ENCODE measurements around the gene ILKAP.

ILKAP gene

GRCh38 chr2:238149841-238150572 lies 53.5 kb downstream of the ILKAP start:
- DNase-seq, result no peak

DNA sequence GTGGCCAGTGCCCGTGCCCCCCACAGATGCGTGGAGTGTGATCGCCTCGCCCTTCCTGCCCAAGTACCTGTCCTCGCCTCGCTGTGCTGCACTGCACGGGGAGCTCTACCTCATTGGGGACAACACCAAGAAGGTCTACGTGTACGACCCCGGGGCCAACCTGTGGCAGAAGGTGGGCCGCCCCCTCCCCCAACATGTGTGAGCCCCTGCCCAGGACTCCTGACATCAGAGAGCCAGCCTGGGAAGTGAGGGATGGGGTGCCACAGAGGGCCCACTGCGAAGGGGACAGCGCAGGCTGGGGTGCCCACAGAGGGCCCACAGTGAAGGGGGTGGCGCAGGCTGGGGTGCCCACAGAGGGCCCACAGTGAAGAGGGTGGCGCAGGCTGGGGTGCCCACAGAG lies 54.5 kb downstream of the ILKAP start:
- DNase-seq, result no peak

GRCh38 chr2:238146884-238147544 lies 56.5 kb downstream of the ILKAP start:
- DNase-seq, result no peak

- no peak for DNase-seq
These were observed 57.6 kb downstream of the ILKAP start for GRCh38 chr2:238145851-238146250.

DNA sequence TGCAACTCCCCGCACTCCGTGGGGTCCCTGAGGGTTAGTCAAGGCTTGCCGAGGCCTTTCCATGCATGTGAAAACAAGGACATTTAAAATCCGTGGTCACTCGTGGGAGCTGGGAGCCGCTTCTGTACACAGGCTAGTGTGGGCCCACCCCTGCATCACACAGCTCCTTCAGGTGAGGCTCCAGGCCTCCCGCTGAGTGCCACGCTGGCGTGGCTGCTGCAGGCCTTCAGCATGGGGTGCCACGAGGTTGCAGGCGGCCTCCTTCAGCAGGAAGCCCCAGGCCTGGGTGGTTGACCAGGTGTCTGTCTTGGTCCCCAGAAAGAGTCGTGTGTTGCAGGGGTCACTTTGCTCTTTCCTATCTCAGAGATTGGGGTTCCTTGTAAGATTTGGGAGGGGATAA lies 58.4 kb downstream of the ILKAP start:
- DNase-seq, result no peak

DNA sequence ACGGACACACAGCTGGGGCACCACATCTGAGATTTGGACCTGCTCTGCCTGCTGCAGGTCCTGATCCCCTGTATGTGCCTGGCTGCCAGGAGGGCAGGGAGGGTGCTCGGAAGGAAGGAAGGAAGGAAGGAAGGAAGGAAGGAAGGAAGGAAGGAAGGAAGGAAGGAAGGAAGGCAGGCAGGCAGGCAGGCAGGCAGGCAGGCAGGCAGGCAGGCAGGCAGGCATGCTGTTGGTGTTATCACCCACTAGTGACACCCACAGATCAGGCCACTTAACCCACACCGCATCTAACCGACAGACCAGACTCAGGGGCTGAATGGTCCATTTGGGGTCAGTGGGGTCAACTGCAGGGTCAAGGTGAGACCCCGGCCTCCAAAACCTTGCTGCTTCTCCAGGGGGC lies 59.2 kb downstream of the ILKAP start:
- DNase-seq, result no peak

DNA sequence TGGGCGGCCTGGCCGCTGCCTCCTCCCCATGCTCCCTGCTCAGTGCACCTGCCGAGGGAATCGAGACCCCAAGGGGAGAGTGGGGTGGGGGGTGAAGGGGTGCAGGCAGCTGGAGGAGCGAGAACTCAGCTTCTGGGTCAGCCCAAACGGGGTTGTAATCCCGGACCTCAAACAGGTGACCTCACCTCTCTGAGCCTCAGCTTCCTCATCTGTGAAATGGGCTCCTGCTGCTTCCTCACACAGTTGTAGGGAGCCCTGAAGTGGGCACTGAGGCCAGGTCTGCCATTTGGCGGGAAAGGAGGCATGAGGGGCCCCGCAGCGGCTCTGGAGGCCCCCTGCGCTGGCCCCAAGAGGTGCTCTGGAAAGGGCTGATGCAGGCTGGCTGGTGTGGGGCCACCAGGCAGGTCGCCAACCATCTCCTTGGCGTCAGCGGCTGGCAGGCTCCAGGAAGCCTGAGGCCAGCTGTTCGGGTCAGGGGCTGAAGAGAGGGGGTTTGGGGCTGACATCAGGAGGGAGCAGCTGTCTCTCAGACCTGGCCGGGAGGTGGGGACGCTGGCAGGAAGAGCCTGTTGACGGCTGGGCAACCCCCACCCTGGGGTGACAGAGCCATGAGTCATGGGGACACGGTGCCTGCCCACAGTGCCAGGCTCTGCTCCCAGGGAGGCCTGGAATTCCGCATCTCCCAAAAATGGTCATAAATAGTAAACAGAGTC lies 60.1 kb downstream of the ILKAP start:
- no peak for DNase-seq

DNA sequence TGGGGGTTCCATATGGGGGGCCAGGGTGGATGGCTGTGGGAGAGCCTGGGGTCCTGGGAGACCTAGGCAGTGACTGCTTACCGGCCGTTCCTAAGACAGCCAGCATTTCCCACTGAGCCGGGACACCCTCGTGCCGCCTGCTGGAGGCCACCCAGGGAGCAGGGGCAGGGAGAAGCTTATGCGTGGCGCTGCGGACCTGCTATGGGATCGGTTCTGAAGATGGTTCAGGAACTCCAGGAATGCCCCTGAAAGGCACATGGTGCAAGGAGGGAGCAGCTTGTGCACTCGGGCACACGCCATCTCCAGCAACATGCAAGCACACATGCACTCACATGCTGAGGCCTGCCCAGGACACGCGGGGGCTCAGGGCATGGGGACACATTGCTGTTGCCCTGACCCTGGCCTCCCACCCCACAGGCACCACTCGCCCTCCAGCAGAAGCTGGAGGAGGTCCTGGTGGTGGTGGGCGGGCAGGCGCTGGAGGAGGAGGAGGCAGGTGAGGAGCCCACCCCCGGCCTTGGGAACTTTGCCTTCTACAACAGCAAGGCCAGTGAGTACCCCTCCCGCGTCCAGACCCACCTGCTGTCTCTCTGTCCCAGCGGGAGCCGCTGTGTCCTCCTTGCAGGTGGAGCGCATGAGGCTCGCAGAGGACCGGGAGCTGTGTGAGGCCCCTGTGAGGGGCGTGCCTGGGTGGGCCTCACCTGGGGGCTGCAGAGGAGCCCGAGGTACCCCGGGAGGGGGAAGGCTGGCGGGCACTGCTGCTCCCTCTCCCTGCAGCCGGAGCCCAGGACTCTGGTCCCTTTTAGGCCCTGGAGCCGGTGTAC lies 60.9 kb downstream of the ILKAP start:
- DNase-seq, result no peak

GRCh38 chr2:238141541-238142318 lies 61.8 kb downstream of the ILKAP start:
- DNase-seq, result no peak

DNA sequence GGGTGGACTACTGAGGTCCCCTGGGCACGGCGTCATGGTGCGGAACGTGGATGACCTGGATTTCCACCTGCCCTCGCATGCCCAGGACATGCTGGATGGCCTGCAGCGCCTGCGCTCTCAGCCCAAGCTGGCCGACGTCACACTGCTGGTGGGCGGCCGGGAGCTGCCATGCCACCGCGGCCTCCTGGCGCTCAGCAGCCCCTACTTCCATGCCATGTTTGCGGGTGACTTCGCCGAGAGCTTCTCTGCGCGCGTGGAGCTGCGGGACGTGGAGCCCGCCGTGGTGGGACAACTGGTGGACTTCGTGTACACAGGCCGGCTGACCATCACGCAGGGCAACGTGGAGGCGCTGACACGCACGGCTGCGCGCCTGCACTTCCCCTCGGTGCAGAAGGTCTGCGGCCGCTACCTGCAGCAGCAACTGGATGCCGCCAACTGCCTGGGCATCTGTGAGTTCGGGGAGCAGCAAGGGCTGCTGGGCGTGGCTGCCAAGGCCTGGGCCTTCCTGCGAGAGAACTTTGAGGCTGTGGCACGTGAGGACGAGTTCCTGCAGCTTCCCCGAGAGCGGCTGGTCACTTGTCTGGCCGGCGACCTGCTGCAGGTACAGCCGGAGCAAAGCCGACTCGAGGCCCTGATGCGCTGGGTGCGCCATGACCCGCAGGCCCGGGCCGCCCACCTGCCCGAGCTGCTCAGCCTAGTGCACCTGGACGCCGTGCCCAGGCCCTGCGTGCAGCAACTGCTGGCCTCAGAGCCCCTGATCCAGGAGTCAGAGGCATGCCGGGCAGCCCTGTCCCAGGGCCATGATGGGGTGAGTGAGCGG lies 62.6 kb downstream of the ILKAP start:
- DNase-seq, result no peak

DNA sequence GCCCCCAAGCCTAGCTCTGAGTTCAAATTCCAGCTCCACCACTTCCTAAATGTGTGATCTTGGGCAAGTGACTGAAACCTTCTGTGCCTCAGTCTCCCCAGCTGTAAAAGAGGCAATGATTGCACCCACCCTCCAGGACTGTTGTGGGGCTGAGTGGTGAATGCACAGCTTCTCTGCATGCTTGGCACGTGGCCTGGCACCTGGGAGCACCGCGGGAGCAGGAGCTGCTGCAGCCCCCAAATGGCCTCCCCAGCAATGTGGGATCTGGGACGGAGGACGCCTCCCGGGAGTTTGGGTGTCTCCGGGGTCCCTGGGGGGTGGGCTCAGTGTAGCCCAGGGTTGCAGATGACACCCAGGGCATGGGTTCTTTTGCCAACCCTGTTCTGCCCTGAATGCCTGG lies 63.5 kb downstream of the ILKAP start:
- no peak for DNase-seq

- DNase-seq, result peak; percentile 34 to 47
These were observed 64.1 kb downstream of the ILKAP start for GRCh38 chr2:238139196-238140039.

GRCh38 chr2:238138331-238139195 lies 64.9 kb downstream of the ILKAP start, which contains the start of gene KLHL30:
TSS of gene KLHL30 (plus strand) at chr2:238138668. CDS start at chr2:238140755, 2,087 bp downstream.
- no peak for DNase-seq

GRCh38 chr2:238137885-238138284 lies 65.6 kb downstream of the ILKAP start:
- no peak for DNase-seq

GRCh38 chr2:238136820-238137537 lies 66.5 kb downstream of the ILKAP start:
- no peak for DNase-seq

- DNase-seq, result no peak
These were observed 67.8 kb downstream of the ILKAP start for GRCh38 chr2:238135601-238136150.

DNA sequence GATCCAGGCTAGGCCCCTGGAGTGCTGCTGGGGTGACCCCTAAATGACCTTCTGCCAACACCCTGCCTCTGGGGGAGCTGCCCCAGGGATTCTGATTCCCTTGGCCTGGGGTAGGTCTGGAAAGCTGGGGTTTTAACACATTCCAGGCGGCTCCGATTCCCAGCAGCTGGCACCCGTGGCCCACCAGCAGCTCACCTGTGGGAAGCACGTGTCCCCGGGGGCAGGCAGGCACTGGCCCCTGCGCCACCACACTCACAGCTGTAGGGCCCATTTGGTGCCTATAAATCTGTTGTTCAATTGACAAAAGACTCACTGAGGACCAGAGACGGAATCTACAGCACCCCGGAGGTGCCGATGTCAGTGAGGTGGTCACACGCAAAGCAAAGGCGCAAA lies 69.1 kb downstream of the ILKAP start:
- no peak for DNase-seq

Measured in activated CD4-positive, alpha-beta T cell treated with anti-CD3 and anti-CD28 coated beads, Interleukin-2, amount 50 U/mL, for 48 hours (primary cell).